H54 (cell line): ENCODE measurements around the gene PARK7.
"Not testable (repeated sequence)": the region's sequence is repeated elsewhere in the genome, so short reads cannot be mapped to it uniquely, and the experiment has no call there.

ENCODE experiments used
- DNase-seq: peaks from one replicate; pipeline ENCODE4 v3.0.0; 2011; ENCODE audit warnings: low spot score, mixed read lengths; ENCODE audit not compliant: insufficient read length
- FAIRE-seq: peaks from 3 replicates; lab custom pipeline; 2011; peaks lifted over from hg19 to GRCh38; lab: Jason Lieb, UNC
- POLR2A ChIP-seq: IDR thresholded peaks from 2 replicates; pipeline ENCODE4 v1.6.1; 2011; ENCODE audit warnings: low read depth, mild to moderate bottlenecking, low read length

The PARK7 gene

GRCh38 chr1:7960867-7961215 is 670 bp upstream of the PARK7 start:
- TF ChIP-seq POLR2A, result no peak
- no peak for FAIRE-seq

GRCh38 chr1:7962014-7962335 is 464 bp downstream of the PARK7 start:
- TF ChIP-seq POLR2A, result no peak
- FAIRE-seq (no peak), DNase-seq (no peak)

More at GRCh38 chr1:7960867-7961215, 670 bp upstream of the PARK7 start:
- DNase-seq, result no peak

- no peak for DNase-seq
- FAIRE-seq, result no peak
- TF ChIP-seq POLR2A, result no peak
These were observed 1.3 kb downstream of the PARK7 start for GRCh38 chr1:7962636-7963377.

GRCh38 chr1:7963378-7963730 is 1.8 kb downstream of the PARK7 start:
- FAIRE-seq, DNase-seq: not testable (repeated sequence)

GRCh38 chr1:7963841-7964240 is 2.3 kb downstream of the PARK7 start:
- DNase-seq, FAIRE-seq: not testable (repeated sequence)

- no peak for FAIRE-seq
These were observed 3.0 kb downstream of the PARK7 start for GRCh38 chr1:7964476-7964875.

GRCh38 chr1:7967196-7967595 is 5.7 kb downstream of the PARK7 start:
- no peak for TF ChIP-seq POLR2A
- FAIRE-seq (no peak), DNase-seq (no peak)

More at GRCh38 chr1:7964476-7964875, 3.0 kb downstream of the PARK7 start:
- no peak for TF ChIP-seq POLR2A
- no peak for DNase-seq

- no peak for FAIRE-seq
- DNase-seq, result no peak
- TF ChIP-seq POLR2A, result no peak
These were observed 6.1 kb downstream of the PARK7 start for GRCh38 chr1:7967651-7968050.

- no peak for FAIRE-seq
- no peak for TF ChIP-seq POLR2A
- no peak for DNase-seq
These were observed 8.7 kb downstream of the PARK7 start for GRCh38 chr1:7970246-7970645.

GRCh38 chr1:7971024-7971423 is 9.5 kb downstream of the PARK7 start:
- FAIRE-seq (no peak), DNase-seq (no peak)
- TF ChIP-seq POLR2A, result no peak

- TF ChIP-seq POLR2A, result no peak
- DNase-seq (no peak), FAIRE-seq (no peak)
These were observed 10.8 kb downstream of the PARK7 start for GRCh38 chr1:7972285-7972684.

- FAIRE-seq (no peak), DNase-seq (no peak)
- TF ChIP-seq POLR2A, result no peak
These were observed 11.6 kb downstream of the PARK7 start for GRCh38 chr1:7973086-7973485.

GRCh38 chr1:7975212-7975865 is 13.8 kb downstream of the PARK7 start:
- TF ChIP-seq POLR2A, result no peak
- peak; percentile 43 for FAIRE-seq
- DNase-seq, result peak; percentile 61

GRCh38 chr1:7980984-7981383 is 19.5 kb downstream of the PARK7 start:
- DNase-seq (no peak), FAIRE-seq (no peak)
- no peak for TF ChIP-seq POLR2A
